Memory B cell (primary cell): ENCODE measurements around the gene POLR2A.

ENCODE experiments used
- ATAC-seq: fragments of 150-1000 bp; cut with Tn5 transposase; 2 replicates; pipeline ENCODE4 v1.10.0; 2021; ENCODE audit warnings: low read depth, mild to moderate bottlenecking, moderate library complexity
- DNase-seq, 2 donors: peaks; one replicate each; pipeline ENCODE4 v3.0.0; 2022; ENCODE audit warnings: low spot score in 2 of 2
- H3K27ac Mint-ChIP-seq: one replicate; pipeline ENCODE4 v1.8.0; 2022; ENCODE audit warnings: mild to moderate bottlenecking, moderate library complexity, mixed read lengths
- H3K27me3 Mint-ChIP-seq: one replicate; pipeline ENCODE4 v1.8.0; 2022; ENCODE audit warnings: mixed read lengths
- H3K36me3 Mint-ChIP-seq: one replicate; pipeline ENCODE4 v1.8.0; 2022; ENCODE audit warnings: mild to moderate bottlenecking, mixed read lengths
- H3K4me1 Mint-ChIP-seq: one replicate; pipeline ENCODE4 v1.8.0; 2022; ENCODE audit warnings: mixed read lengths
- H3K4me3 Mint-ChIP-seq: one replicate; pipeline ENCODE4 v1.8.0; 2022; ENCODE audit warnings: mild to moderate bottlenecking, moderate library complexity, mixed read lengths
- H3K9me3 Mint-ChIP-seq: one replicate; pipeline ENCODE4 v1.8.0; 2022; ENCODE audit warnings: mixed read lengths

POLR2A gene

GRCh38 chr17:7515911-7516610, 31.9 kb downstream of the POLR2A start:
- Mint-ChIP-seq H3K9me3 (no peaks in the 10 kb centered on the region), H3K27ac (no peak overlapping the region), H3K27me3 (no peaks in the 10 kb centered on the region), H3K4me1 (no peaks in the 10 kb centered on the region), H3K4me3 (no peak overlapping the region), H3K36me3 (peaks cover 18% of the 10 kb centered on the region)
- DNase-seq (no peak), ATAC-seq (no peak)

GRCh38 chr17:7523033-7523432, 38.9 kb downstream of the POLR2A start:
- DNase-seq: peak; percentile 30 to 40
- Mint-ChIP-seq H3K9me3 (no peaks in the 10 kb centered on the region), H3K4me1 (peaks cover 3% of the 10 kb centered on the region), H3K27ac (no peak overlapping the region), H3K4me3 (no peak overlapping the region), H3K27me3 (no peaks in the 10 kb centered on the region), H3K36me3 (no peaks in the 10 kb centered on the region)
- peak; percentile 73 for ATAC-seq

- peaks cover 3% of the 10 kb centered on the region for H3K36me3 Mint-ChIP-seq
- no peak for DNase-seq
- peaks cover 6% of the 10 kb centered on the region for H3K9me3 Mint-ChIP-seq
- no peak for ATAC-seq
- H3K4me3 Mint-ChIP-seq: no peak overlapping the region
- no peaks in the 10 kb centered on the region for H3K4me1 Mint-ChIP-seq
- no peaks in the 10 kb centered on the region for H3K27me3 Mint-ChIP-seq
- no peak overlapping the region for H3K27ac Mint-ChIP-seq
Observed at GRCh38 chr17:7528842-7529241, 44.7 kb downstream of the POLR2A start.

GRCh38 chr17:7530023-7530900, 46.1 kb downstream of the POLR2A start:
- ATAC-seq: no peak
- DNase-seq: no peak
- H3K4me3 Mint-ChIP-seq: peak overlapping the region; percentile 46
- no peaks in the 10 kb centered on the region for H3K4me1 Mint-ChIP-seq
- peaks cover 6% of the 10 kb centered on the region for H3K9me3 Mint-ChIP-seq
- H3K36me3 Mint-ChIP-seq: peaks cover 3% of the 10 kb centered on the region
- H3K27me3 Mint-ChIP-seq: no peaks in the 10 kb centered on the region
- H3K27ac Mint-ChIP-seq: no peak overlapping the region

DNA sequence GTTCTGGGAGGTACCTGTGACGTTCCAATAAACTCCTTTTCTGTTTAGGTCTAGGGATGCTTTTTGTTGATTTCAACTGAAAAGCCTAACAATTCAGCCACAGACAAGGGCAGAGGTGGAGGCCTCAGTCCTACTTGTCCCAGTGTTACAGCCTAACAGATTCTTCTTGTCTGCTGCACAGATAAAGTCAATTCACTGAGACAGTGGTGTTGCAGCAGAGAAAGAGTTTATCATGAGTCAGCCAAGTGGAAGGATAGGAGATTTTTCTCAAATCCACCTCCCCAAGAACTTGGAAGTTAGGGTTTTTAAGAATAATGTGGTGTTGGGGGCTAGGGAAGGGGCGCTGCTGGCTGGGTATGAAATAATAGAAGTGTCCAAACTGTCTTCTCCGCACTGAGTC, 53.9 kb downstream of the POLR2A start:
- Mint-ChIP-seq H3K4me3 (no peak overlapping the region), H3K4me1 (no peaks in the 10 kb centered on the region), H3K27me3 (no peaks in the 10 kb centered on the region), H3K9me3 (no peaks in the 10 kb centered on the region), H3K27ac (no peak overlapping the region), H3K36me3 (no peaks in the 10 kb centered on the region)
- ATAC-seq (no peak), DNase-seq (no peak)

GRCh38 chr17:7538891-7539545, 54.9 kb downstream of the POLR2A start:
- no peaks in the 10 kb centered on the region for H3K4me1 Mint-ChIP-seq
- H3K9me3 Mint-ChIP-seq: no peaks in the 10 kb centered on the region
- no peaks in the 10 kb centered on the region for H3K36me3 Mint-ChIP-seq
- H3K4me3 Mint-ChIP-seq: no peak overlapping the region
- no peak for ATAC-seq
- H3K27ac Mint-ChIP-seq: no peak overlapping the region
- no peak for DNase-seq
- no peaks in the 10 kb centered on the region for H3K27me3 Mint-ChIP-seq

DNA sequence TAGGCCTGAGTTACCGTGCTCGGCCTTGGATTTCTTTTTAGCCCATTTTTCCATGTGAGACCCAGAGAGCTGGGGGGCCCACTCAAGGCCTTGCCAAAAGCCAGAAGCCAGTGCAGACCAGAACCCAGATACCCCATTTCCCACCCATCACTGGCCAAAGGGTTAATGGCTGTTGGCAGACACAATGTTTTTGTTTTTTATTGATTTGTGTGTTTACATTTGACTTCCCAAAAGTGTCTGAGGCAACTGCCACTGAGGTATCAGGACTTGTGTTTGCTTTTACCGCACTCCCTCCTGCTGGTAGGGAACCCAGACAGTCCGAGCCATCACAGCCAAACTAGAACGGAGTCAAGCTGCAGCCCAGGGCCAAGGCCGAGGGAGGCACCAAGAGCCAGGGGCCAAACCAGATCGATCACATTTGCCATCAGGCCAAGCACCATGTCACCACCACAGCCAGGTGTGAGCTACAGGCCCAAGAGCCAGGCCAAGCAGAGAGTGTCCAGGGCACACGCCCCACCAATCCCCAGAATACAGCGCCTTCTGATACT, 57.0 kb downstream of the POLR2A start:
- no peak overlapping the region for H3K4me3 Mint-ChIP-seq
- H3K9me3 Mint-ChIP-seq: no peaks in the 10 kb centered on the region
- no peak for ATAC-seq
- H3K4me1 Mint-ChIP-seq: no peaks in the 10 kb centered on the region
- H3K36me3 Mint-ChIP-seq: no peaks in the 10 kb centered on the region
- no peak overlapping the region for H3K27ac Mint-ChIP-seq
- H3K27me3 Mint-ChIP-seq: no peaks in the 10 kb centered on the region
- DNase-seq: no peak

DNA sequence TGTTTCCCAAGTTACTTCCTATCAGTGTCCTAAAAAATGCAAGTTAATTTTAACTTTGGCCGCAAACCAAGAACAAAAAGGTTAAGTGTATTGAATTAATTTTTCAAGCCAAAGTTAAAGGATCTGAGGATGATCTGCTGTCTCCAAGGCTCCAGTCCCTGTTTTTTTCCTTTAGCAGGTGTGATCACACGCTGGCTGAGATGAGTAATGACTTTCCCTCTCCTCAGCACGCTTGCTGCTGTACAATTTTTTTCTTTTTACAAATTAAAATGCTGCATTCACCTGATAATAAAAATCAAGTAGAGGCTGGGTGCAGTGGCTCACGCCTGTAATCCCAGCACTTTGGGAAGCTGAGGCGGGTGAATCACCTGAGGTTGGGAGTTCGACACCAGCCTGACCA, 60.7 kb downstream of the POLR2A start:
- Mint-ChIP-seq H3K9me3 (no peaks in the 10 kb centered on the region), H3K4me1 (peaks cover 14% of the 10 kb centered on the region), H3K4me3 (no peak overlapping the region), H3K27me3 (no peaks in the 10 kb centered on the region), H3K27ac (no peak overlapping the region), H3K36me3 (no peaks in the 10 kb centered on the region)
- no peak for ATAC-seq
- DNase-seq: no peak

DNA sequence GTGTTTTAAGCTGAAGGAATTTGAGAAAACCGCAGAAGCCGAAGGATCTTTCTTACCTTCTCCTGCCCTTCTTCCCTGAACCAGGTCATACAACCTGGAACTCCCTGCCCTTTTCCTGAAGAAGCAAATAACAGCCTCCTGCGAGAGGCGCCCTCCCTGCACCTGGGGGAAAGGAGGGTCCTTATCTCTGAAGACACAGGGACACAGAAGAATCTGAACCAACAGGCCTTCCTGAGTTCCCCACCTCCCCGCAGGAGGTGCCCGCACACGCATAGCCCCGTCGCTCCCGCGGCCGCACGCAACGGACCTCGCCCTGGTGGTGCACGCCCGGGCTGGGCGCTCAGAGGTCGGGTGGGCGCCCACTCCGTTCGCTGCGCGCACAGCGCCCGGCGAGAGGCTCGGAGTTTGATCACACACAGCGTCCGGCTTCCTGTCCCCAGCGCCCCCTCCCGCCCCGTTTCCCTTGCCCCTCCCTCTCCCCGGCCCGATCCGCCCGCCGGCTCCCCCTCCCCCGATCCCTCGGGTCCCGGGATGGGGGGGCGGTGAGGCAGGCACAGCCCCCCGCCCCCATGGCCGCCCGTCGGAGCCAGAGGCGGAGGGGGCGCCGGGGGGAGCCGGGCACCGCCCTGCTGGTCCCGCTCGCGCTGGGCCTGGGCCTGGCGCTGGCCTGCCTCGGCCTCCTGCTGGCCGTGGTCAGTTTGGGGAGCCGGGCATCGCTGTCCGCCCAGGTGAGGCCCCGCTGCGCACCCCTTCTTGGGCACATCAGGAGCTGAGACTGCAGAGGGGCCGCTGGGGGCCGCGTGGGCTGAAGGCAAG, 64.6 kb downstream of the POLR2A start, which contains the start of gene TNFSF12:
Gene TNFSF12, plus strand, starts transcription at position 474 of the 816 bp plus-strand sequence. Its CDS starts 96 bp downstream, at position 570.
- peaks cover 5% of the 10 kb centered on the region for H3K36me3 Mint-ChIP-seq

More for the DNA sequence above, 64.6 kb downstream of the POLR2A start, which contains the start of gene TNFSF12:
- Mint-ChIP-seq H3K27me3 (no peaks in the 10 kb centered on the region), H3K4me3 (peak within 1 kb of the TSS; percentile 83), H3K9me3 (no peaks in the 10 kb centered on the region), H3K27ac (peak within 1 kb of the TSS; percentile 80), H3K4me1 (peaks cover 35% of the 10 kb centered on the region)
- DNase-seq: peak in 1 of 2 donors; percentile 48
- ATAC-seq: peak; percentile 35
